WTC11 (cell line): ENCODE data around the gene OSBP2. TPM values are rescaled to one million over a fixed set of nuclear protein-coding genes. Genes with fewer than 3 reads are reported as not detected.

Experiments
- ATAC-seq: fragments of 200-7000 bp; cut with Tn5 transposase; 2 replicates; pipeline ENCODE4 v1.10.0; 2021; ENCODE audit warnings: mild to moderate bottlenecking, moderate library complexity
- Bru-seq: library from RNA; stranded (reverse); fragments of 400-500 nt; gene quantifications from one replicate; lab custom pipeline; 2021; lab: Mats Ljungman, UMichigan
- CTCF ChIA-PET: fragments of 300-600 bp; sonication (Branson Sonifier 250); formaldehyde crosslinking; loops from one replicate; lab custom pipeline; 2021; ENCODE audit warnings: antibody characterized with exemption; lab: Charles Lee
- POLR2A ChIA-PET: fragments of 350-600 bp; sonication (Branson Sonifier 250); formaldehyde crosslinking; loops from one replicate; lab custom pipeline; 2021; ENCODE audit warnings: antibody characterized with exemption; lab: Charles Lee
- DNase-seq: peaks from one replicate; pipeline ENCODE4 v3.0.0; 2021; ENCODE audit warnings: low spot score
- H3K27ac Mint-ChIP-seq: 2 replicates; pipeline ENCODE4 v1.8.0; 2021; ENCODE audit warnings: mixed read lengths
- H3K27me3 Mint-ChIP-seq: 2 replicates; pipeline ENCODE4 v1.8.0; 2021; ENCODE audit warnings: low read depth, mild to moderate bottlenecking, moderate library complexity, mixed read lengths
- H3K36me3 Mint-ChIP-seq: 2 replicates; pipeline ENCODE4 v1.8.0; 2021; ENCODE audit warnings: mixed read lengths
- H3K4me1 Mint-ChIP-seq: 2 replicates; pipeline ENCODE4 v1.8.0; 2022; ENCODE audit warnings: mixed read lengths
- H3K4me3 Mint-ChIP-seq: 2 replicates; pipeline ENCODE4 v1.8.0; 2021; ENCODE audit warnings: mild to moderate bottlenecking, moderate library complexity, mixed read lengths
- H3K9me3 Mint-ChIP-seq: 2 replicates; pipeline ENCODE4 v1.8.0; 2021; ENCODE audit warnings: mixed read lengths
- ATF6 ChIP-seq: sonication (generic); formaldehyde crosslinking; IDR thresholded peaks from 2 replicates; pipeline ENCODE4 v1.8.1; 2023; ENCODE audit warnings: mild to moderate bottlenecking, missing genetic modification reagents
- CREB1 ChIP-seq: sonication (generic); formaldehyde crosslinking; IDR thresholded peaks from 2 replicates; pipeline ENCODE4 v1.8.0; 2023; ENCODE audit warnings: mild to moderate bottlenecking, missing genetic modification reagents
- E2F5 ChIP-seq: sonication (generic); formaldehyde crosslinking; IDR thresholded peaks from 2 replicates; pipeline ENCODE4 v1.8.1; 2022; ENCODE audit warnings: mild to moderate bottlenecking, moderate library complexity, missing genetic modification reagents
- ELF4 ChIP-seq: sonication (generic); formaldehyde crosslinking; IDR thresholded peaks from 2 replicates; pipeline ENCODE4 v1.8.1; 2022; ENCODE audit warnings: low read depth, mild to moderate bottlenecking, moderate library complexity, missing genetic modification reagents
- EMX1 ChIP-seq: fragments of 250-450 bp; sonication (Bioruptor Pico); IDR thresholded peaks from 2 replicates; pipeline ENCODE4 v1.8.0; 2021; ENCODE audit warnings: mild to moderate bottlenecking
- FOXJ3 ChIP-seq: sonication (generic); formaldehyde crosslinking; IDR thresholded peaks from 2 replicates; pipeline ENCODE4 v1.9.0; 2021; ENCODE audit warnings: missing genetic modification reagents, mild to moderate bottlenecking, borderline replicate concordance
- FOXK1 ChIP-seq: sonication (generic); formaldehyde crosslinking; IDR thresholded peaks from 2 replicates; pipeline ENCODE4 v1.8.0; 2022; ENCODE audit warnings: mild to moderate bottlenecking, moderate library complexity, missing genetic modification reagents
- FOXP1 ChIP-seq: sonication (generic); formaldehyde crosslinking; IDR thresholded peaks from 2 replicates; pipeline ENCODE4 v1.8.0; 2022; ENCODE audit warnings: missing genetic modification reagents, mild to moderate bottlenecking, moderate library complexity, borderline replicate concordance
- HMGA2 ChIP-seq: fragments of 250-450 bp; sonication (Bioruptor Pico); IDR thresholded peaks from 2 replicates; pipeline ENCODE4 v1.4.0; 2021; ENCODE audit warnings: mild to moderate bottlenecking, moderate library complexity
- HMGXB4 ChIP-seq: sonication (generic); formaldehyde crosslinking; IDR thresholded peaks from 2 replicates; pipeline ENCODE4 v1.8.1; 2023; ENCODE audit warnings: mild to moderate bottlenecking, moderate library complexity, missing genetic modification reagents
- MLX ChIP-seq: sonication (generic); formaldehyde crosslinking; IDR thresholded peaks from 2 replicates; pipeline ENCODE4 v1.8.1; 2023; ENCODE audit warnings: mild to moderate bottlenecking, missing genetic modification reagents, moderate library complexity
- NR2C2 ChIP-seq: sonication (generic); formaldehyde crosslinking; IDR thresholded peaks from 2 replicates; pipeline ENCODE4 v1.8.0; 2022; ENCODE audit warnings: mild to moderate bottlenecking, missing genetic modification reagents
- STAT6 ChIP-seq: sonication (generic); formaldehyde crosslinking; conservative IDR thresholded peaks from 2 replicates; pipeline ENCODE4 v1.8.1; 2023; ENCODE audit warnings: mild to moderate bottlenecking, low read depth, missing genetic modification reagents, moderate library complexity
- TEAD4 ChIP-seq: sonication (generic); formaldehyde crosslinking; IDR thresholded peaks from 2 replicates; pipeline ENCODE4 v1.8.0; 2022; ENCODE audit warnings: mild to moderate bottlenecking, missing genetic modification reagents
- TP53 ChIP-seq: sonication (generic); formaldehyde crosslinking; IDR thresholded peaks from 2 replicates; pipeline ENCODE4 v1.8.1; 2023; ENCODE audit warnings: mild to moderate bottlenecking, missing genetic modification reagents
- USF1 ChIP-seq: sonication (generic); formaldehyde crosslinking; IDR thresholded peaks from 2 replicates; pipeline ENCODE4 v1.8.0; 2022; ENCODE audit warnings: mild to moderate bottlenecking, missing genetic modification reagents
- USF2 ChIP-seq: sonication (generic); formaldehyde crosslinking; IDR thresholded peaks from 2 replicates; pipeline ENCODE4 v1.8.1; 2023; ENCODE audit warnings: mild to moderate bottlenecking, missing genetic modification reagents, moderate library complexity
- ZNF138 ChIP-seq: sonication (generic); formaldehyde crosslinking; conservative IDR thresholded peaks from 2 replicates; pipeline ENCODE4 v1.8.1; 2022; ENCODE audit warnings: mild to moderate bottlenecking, moderate library complexity, missing genetic modification reagents
- ZNF219 ChIP-seq: sonication (generic); formaldehyde crosslinking; IDR thresholded peaks from 2 replicates; pipeline ENCODE4 v1.8.0; 2023; ENCODE audit warnings: missing genetic modification reagents, mild to moderate bottlenecking, borderline replicate concordance
- ZNF263 ChIP-seq: sonication (generic); formaldehyde crosslinking; IDR thresholded peaks from 2 replicates; pipeline ENCODE4 v1.8.1; 2022; ENCODE audit warnings: low read depth, mild to moderate bottlenecking, moderate library complexity, missing genetic modification reagents
- ZNF512 ChIP-seq: sonication (generic); formaldehyde crosslinking; IDR thresholded peaks from 2 replicates; pipeline ENCODE4 v1.8.1; 2022; ENCODE audit warnings: missing genetic modification reagents, borderline replicate concordance
- long read RNA-seq, 3 experiments: library from RNA in 1 of 3; library from capped mRNA in 1 of 3; library from polyadenylated mRNA in 1 of 3; unstranded in 2 of 3; stranded (forward) in 1 of 3; transcript quantifications; one replicate each; pipeline ENCODE4 v2.0.0, GENCODE V29; 2021
- total RNA-seq: library from RNA; stranded (reverse); gene quantifications from 3 replicates; pipeline ENCODE4 v1.2.3, GENCODE V29; 2021

OSBP2 gene
- total RNA-seq (4.1 to 4.4 TPM (median 4.1 TPM) in 3 replicates), Bru-seq, nascent RNA (percentile 38 among the genes with signal in this experiment)
- long read RNA-seq, experiment 1, full-length matches to known transcripts = 4 of 30 reads
- long read RNA-seq, experiment 1, partial matches to known transcripts = 4 of 30 reads
- long read RNA-seq, experiment 1, other reads (novel, unspliced or antisense) = 22 of 30 reads
- long read RNA-seq, experiment 2, full-length matches to known transcripts = 3 of 4 reads
- long read RNA-seq, experiment 2, partial matches to known transcripts = 0 of 4 reads
- long read RNA-seq, experiment 2, other reads (novel, unspliced or antisense) = 1 of 4 reads
- long read RNA-seq, experiment 3 = 0 reads

- ChIA-PET POLR2A (interaction anchor here (0.6 to 1.0 kb wide), 3 partner anchors 10 to 60 kb away, joined by 3 to 4 read pairs (median 3); partner anchors contain the start of genes DUSP18 and SLC35E4), CTCF (interaction anchor here (1.0 to 3.9 kb wide), 6 partner anchors 9 to 89 kb away, joined by 4 to 25 read pairs (median 5); partner anchors contain the start of gene SLC35E4)
- no peaks in the 10 kb centered on the region for H3K9me3 Mint-ChIP-seq
- 0 out of 2 replicates have a peak within 1 kb of the TSS, but pooled peaks have one; percentile 62 for H3K27ac Mint-ChIP-seq
- ATAC-seq = peak; percentile 63
- peaks cover 12% of the 10 kb centered on the region for H3K4me1 Mint-ChIP-seq
- H3K36me3 Mint-ChIP-seq = no peaks in the 10 kb centered on the region
- H3K4me3 Mint-ChIP-seq = peak within 1 kb of the TSS; percentile 79
- peaks cover 27% of the 10 kb centered on the region for H3K27me3 Mint-ChIP-seq
- peak; percentile 56 for DNase-seq
- TF ChIP-seq USF1 (CRISPR knock-in tag) (peak; percentile 49; the same call in 1 of the 2 replicates), USF2 (CRISPR knock-in tag) (no peak; the same call in 1 of the 2 replicates), FOXK1 (CRISPR knock-in tag) (no peak), ZNF263 (no peak), ZNF138 (CRISPR knock-in tag) (no peak), E2F5 (CRISPR knock-in tag) (0 out of 2 replicates have a peak, but pooled peaks have one; percentile 20), ZNF219 (no peak), FOXJ3 (CRISPR knock-in tag) (no peak), EMX1 (CRISPR knock-in tag) (no peak), HMGA2 (CRISPR knock-in tag) (no peak), HMGXB4 (CRISPR knock-in tag) (peak; percentile 76; the same call in 1 of the 2 replicates), NR2C2 (CRISPR knock-in tag) (no peak), FOXP1 (CRISPR knock-in tag) (no peak), ATF6 (0 out of 2 replicates have a peak, but pooled peaks have one; percentile 12), STAT6 (peak; percentile 46; the same call in 1 of the 2 replicates), ZNF512 (CRISPR knock-in tag) (no peak), CREB1 (CRISPR knock-in tag) (no peak), ELF4 (CRISPR knock-in tag) (no peak), MLX (CRISPR knock-in tag) (no peak), TP53 (CRISPR knock-in tag) (0 out of 2 replicates have a peak, but pooled peaks have one; percentile 55), TEAD4 (no peak)
Observed at GRCh38 chr22:30694640-30695350, at the start of gene OSBP2. OSBP2 (plus strand) TSS chr22:30694874; CDS start chr22:30694910, 36 bp downstream.
